ENCODE results near the gene COLEC12.

Gene COLEC12

DNA sequence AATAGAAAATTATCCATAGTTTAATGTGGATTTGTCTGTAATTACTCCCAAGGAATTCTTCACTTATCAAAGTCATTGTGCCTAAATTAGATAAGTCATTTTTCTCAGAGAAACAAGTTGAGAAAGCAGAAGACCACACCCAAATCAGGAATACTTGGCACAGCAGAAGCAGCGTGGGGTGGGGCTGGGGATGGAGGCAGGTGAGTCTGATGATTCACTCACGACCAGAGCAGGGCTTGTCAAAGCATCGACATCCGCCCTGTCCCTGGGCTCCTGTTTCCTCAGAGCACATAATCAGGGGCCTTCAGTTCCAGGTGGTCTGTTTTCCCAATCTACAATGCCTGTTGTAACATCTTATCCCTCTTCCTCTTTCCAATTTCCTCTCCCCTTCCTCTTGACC, 31.5 kb upstream of the COLEC12 start:
- H3K27me3 ChIP-seq, result no peaks in the 10 kb centered on the region
- H3K4me3 ChIP-seq (ENCODE audit: low read depth, low read length), result no peak overlapping the region
- no peaks in the 10 kb centered on the region for H3K4me1 ChIP-seq
- TF ChIP-seq, protein P1, sequence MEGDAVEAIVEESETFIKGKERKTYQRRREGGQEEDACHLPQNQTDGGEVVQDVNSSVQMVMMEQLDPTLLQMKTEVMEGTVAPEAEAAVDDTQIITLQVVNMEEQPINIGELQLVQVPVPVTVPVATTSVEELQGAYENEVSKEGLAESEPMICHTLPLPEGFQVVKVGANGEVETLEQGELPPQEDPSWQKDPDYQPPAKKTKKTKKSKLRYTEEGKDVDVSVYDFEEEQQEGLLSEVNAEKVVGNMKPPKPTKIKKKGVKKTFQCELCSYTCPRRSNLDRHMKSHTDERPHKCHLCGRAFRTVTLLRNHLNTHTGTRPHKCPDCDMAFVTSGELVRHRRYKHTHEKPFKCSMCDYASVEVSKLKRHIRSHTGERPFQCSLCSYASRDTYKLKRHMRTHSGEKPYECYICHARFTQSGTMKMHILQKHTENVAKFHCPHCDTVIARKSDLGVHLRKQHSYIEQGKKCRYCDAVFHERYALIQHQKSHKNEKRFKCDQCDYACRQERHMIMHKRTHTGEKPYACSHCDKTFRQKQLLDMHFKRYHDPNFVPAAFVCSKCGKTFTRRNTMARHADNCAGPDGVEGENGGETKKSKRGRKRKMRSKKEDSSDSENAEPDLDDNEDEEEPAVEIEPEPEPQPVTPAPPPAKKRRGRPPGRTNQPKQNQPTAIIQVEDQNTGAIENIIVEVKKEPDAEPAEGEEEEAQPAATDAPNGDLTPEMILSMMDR (IDR thresholded peaks at IDR 0.05; ENCODE audit: low read depth, low read length), result no peak
- no peaks in the 10 kb centered on the region for H3K9me3 ChIP-seq
- DNase-seq, result no peak
- no peaks in the 10 kb centered on the region for H3K36me3 ChIP-seq

DNA sequence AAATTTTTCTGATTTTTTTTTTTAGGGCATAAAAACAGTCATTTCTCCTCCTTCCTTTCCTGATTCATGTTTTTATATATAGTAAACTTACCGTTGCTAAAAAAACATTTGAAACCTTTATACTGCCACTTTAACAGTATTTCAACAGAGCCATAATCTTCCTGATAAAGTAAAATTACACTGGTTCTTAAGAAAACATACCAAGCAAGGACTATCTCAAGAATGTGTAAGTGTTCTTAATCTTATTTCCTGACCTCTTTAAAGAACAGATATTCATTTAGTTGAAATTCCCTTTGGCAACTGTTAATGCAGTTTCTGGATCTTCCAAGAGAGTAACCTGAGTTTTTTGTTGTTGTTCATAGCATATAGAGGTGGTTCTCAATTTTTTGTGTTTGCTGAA, 26.6 kb upstream of the COLEC12 start:
- Histone ChIP-seq H3K9me3 (no peaks in the 10 kb centered on the region), H3K4me3 (ENCODE audit: low read depth, low read length) (no peak overlapping the region), H3K27me3 (no peaks in the 10 kb centered on the region), H3K36me3 (no peaks in the 10 kb centered on the region), H3K4me1 (no peaks in the 10 kb centered on the region)
- TF ChIP-seq, protein P1 (IDR thresholded peaks at IDR 0.05; ENCODE audit: low read depth, low read length), result no peak
- no peak for DNase-seq

- no peaks in the 10 kb centered on the region for H3K36me3 ChIP-seq
- TF ChIP-seq, protein P1 (IDR thresholded peaks at IDR 0.05; ENCODE audit: low read depth, low read length), result no peak
- H3K27me3 ChIP-seq, result no peaks in the 10 kb centered on the region
- H3K9me3 ChIP-seq, result no peaks in the 10 kb centered on the region
- no peak for DNase-seq
- no peaks in the 10 kb centered on the region for H3K4me1 ChIP-seq
- no peak overlapping the region for H3K4me3 ChIP-seq (ENCODE audit: low read depth, low read length)
Observed at GRCh38 chr18:526681-527080, 26.2 kb upstream of the COLEC12 start.

DNA sequence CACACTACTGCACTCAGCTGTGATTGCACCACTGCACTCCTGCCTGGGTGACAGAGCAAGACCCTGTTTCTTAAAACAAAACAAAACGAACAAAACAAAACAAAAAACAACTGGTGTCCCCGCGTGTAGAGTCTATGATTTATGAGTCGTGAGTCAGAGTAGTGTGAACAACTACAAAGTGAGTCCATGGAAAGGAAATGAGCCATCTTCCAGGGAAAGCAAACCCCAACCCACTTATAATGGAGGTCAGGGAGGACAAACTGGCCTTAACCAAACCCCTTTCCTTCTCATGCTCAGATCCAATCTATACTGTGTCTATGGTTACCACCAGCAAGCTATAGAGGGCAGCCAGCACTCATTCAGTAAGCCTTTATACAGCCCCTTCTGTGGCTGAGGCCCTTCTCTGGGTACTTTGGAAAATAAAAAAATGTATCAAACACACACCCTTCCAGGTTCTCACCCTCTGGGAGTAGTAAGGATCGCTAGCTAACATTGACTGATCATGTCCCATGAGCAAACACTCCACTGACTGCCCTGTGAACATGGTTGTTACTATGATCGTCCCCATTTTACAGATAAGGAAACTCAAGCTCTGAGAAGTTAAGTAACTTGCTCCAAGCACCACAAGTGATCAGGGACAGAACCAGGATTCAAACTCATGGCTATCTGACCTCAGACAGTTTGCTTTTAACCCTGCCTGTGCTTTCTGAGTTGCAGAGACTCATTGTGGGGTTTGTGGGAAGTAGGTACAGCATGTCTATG, 24.7 kb upstream of the COLEC12 start:
- Histone ChIP-seq H3K4me3 (ENCODE audit: low read depth, low read length) (no peak overlapping the region), H3K4me1 (no peaks in the 10 kb centered on the region), H3K9me3 (no peaks in the 10 kb centered on the region), H3K36me3 (no peaks in the 10 kb centered on the region), H3K27me3 (no peaks in the 10 kb centered on the region)
- no peak for DNase-seq
- TF ChIP-seq, protein P1 (IDR thresholded peaks at IDR 0.05; ENCODE audit: low read depth, low read length), result no peak

DNA sequence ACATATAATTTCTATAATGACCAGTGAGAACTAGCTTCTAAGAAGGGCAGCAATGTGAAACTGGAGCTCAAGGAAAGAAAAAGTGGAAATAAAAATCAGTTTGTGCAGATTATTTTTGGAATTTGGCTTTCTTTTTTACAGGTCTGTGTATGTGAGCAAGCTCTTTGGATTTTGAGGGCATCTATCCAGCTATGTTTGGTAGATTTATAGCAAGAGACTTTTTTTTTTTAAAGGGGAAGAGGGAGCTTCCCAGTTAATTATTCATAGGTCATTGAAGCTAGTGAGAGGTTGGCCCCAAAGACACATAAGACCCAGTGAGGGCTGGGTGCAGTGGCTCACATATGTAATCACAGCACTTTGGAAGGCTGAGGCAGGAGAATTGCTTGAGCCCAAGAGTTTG, 24.0 kb upstream of the COLEC12 start:
- TF ChIP-seq, protein P1 (IDR thresholded peaks at IDR 0.05; ENCODE audit: low read depth, low read length), result no peak
- DNase-seq, result no peak
- H3K4me3 ChIP-seq (ENCODE audit: low read depth, low read length), result no peak overlapping the region
- H3K4me1 ChIP-seq, result no peaks in the 10 kb centered on the region
- H3K27me3 ChIP-seq, result no peaks in the 10 kb centered on the region
- H3K9me3 ChIP-seq, result no peaks in the 10 kb centered on the region
- no peaks in the 10 kb centered on the region for H3K36me3 ChIP-seq

- DNase-seq, result no peak
- TF ChIP-seq, protein P1 (IDR thresholded peaks at IDR 0.05; ENCODE audit: low read depth, low read length), result no peak
- no peaks in the 10 kb centered on the region for H3K27me3 ChIP-seq
- no peaks in the 10 kb centered on the region for H3K36me3 ChIP-seq
- no peak overlapping the region for H3K4me3 ChIP-seq (ENCODE audit: low read depth, low read length)
- H3K9me3 ChIP-seq, result no peaks in the 10 kb centered on the region
- H3K4me1 ChIP-seq, result no peaks in the 10 kb centered on the region
Observed at GRCh38 chr18:523561-523960, 23.1 kb upstream of the COLEC12 start.
